ENCODE data around the gene ZNF346.
"Not testable (repeated sequence)": the region's sequence is repeated elsewhere in the genome, so short reads cannot be mapped to it uniquely, and the experiment has no call there.

The ZNF346 gene

GRCh38 chr5:177022386-177023302, at the start of gene ZNF346:
Gene ZNF346, plus strand, starts transcription at chr5:177022696. Its CDS starts 43 bp downstream, at chr5:177022739.
- DNase-seq: peak; percentile 86

GRCh38 chr5:176979669-176980068, 42.8 kb upstream of the ZNF346 start:
- DNase-seq: no peak

GRCh38 chr5:176980818-176981217, 41.7 kb upstream of the ZNF346 start:
- DNase-seq: no peak

GRCh38 chr5:176983112-176983511, 39.4 kb upstream of the ZNF346 start:
- not testable (repeated sequence) for DNase-seq

GRCh38 chr5:176983593-176983992, 38.9 kb upstream of the ZNF346 start:
- not testable (repeated sequence) for DNase-seq

GRCh38 chr5:176984176-176984575, 38.3 kb upstream of the ZNF346 start:
- not testable (repeated sequence) for DNase-seq

GRCh38 chr5:176985516-176985915, 37.0 kb upstream of the ZNF346 start:
- DNase-seq: no peak

- DNase-seq: no peak
Observed at GRCh38 chr5:176986280-176986679, 36.2 kb upstream of the ZNF346 start.

GRCh38 chr5:176987583-176987982, 34.9 kb upstream of the ZNF346 start:
- DNase-seq: no peak

- not testable (repeated sequence) for DNase-seq
Observed at GRCh38 chr5:176993081-176993480, 29.4 kb upstream of the ZNF346 start.

- peak; percentile 18 for DNase-seq
Observed at GRCh38 chr5:176994460-176995121, 27.9 kb upstream of the ZNF346 start.

- no peak for DNase-seq
Observed at GRCh38 chr5:176995122-176995490, 27.4 kb upstream of the ZNF346 start.

- DNase-seq: no peak
Observed at GRCh38 chr5:176995896-176996767, 26.4 kb upstream of the ZNF346 start.

- no peak for DNase-seq
Observed at GRCh38 chr5:176996780-176997179, 25.7 kb upstream of the ZNF346 start.

GRCh38 chr5:176998828-176999227, 23.7 kb upstream of the ZNF346 start:
- no peak for DNase-seq

GRCh38 chr5:176999526-176999925, 23.0 kb upstream of the ZNF346 start:
- not testable (repeated sequence) for DNase-seq

GRCh38 chr5:177003649-177004048, 18.8 kb upstream of the ZNF346 start:
- no peak for DNase-seq

GRCh38 chr5:177004961-177005360, 17.5 kb upstream of the ZNF346 start:
- no peak for DNase-seq

GRCh38 chr5:177005619-177006264, 16.8 kb upstream of the ZNF346 start:
- DNase-seq: peak; percentile 31

- DNase-seq: peak; percentile 72
Observed at GRCh38 chr5:177006265-177006972, 16.1 kb upstream of the ZNF346 start, which contains the start of gene UIMC1. Gene UIMC1, minus strand, starts transcription at chr5:177006779. Its CDS starts 24,164 bp downstream, at chr5:176982615.

- DNase-seq: no peak
Observed at GRCh38 chr5:177008716-177009115, 13.8 kb upstream of the ZNF346 start.

GRCh38 chr5:177010153-177010552, 12.3 kb upstream of the ZNF346 start:
- DNase-seq: no peak
